GM06990 (cell line): ENCODE data around the gene PDGFA.
A peak's percentile ranks its signal among the peaks of the same experiment; 100 is the strongest.

Source experiments
- DNase-seq: peaks from one replicate; pipeline ENCODE4 v3.0.0-alpha.2; 2011; ENCODE audit not compliant: insufficient read length; ENCODE audit errors: extremely low read depth
- H3K27me3 ChIP-seq: replicated peaks from 2 replicates; pipeline ENCODE4 v1.6.0; 2011; ENCODE audit warnings: low read length; ENCODE audit not compliant: control insufficient read depth, insufficient read depth
- H3K36me3 ChIP-seq: 2 replicates; pipeline ENCODE4 v1.5.1; 2011; ENCODE audit warnings: low read length; ENCODE audit not compliant: control insufficient read depth, insufficient read depth
- H3K4me3 ChIP-seq: replicated peaks from 2 replicates; pipeline ENCODE4 v1.5.1; 2011; ENCODE audit warnings: low read depth, mild to moderate bottlenecking, control low read depth, low read length
- CTCF ChIP-seq: IDR thresholded peaks from 2 replicates; pipeline ENCODE4 v1.5.1; 2011; ENCODE audit warnings: low read length, control low read depth, mild to moderate bottlenecking, inconsistent platforms; ENCODE audit not compliant: insufficient read depth, poor library complexity, severe bottlenecking

PDGFA gene

GRCh38 chr7:492714-493065, 27.0 kb downstream of the PDGFA start:
- DNase-seq: no peak

DNA sequence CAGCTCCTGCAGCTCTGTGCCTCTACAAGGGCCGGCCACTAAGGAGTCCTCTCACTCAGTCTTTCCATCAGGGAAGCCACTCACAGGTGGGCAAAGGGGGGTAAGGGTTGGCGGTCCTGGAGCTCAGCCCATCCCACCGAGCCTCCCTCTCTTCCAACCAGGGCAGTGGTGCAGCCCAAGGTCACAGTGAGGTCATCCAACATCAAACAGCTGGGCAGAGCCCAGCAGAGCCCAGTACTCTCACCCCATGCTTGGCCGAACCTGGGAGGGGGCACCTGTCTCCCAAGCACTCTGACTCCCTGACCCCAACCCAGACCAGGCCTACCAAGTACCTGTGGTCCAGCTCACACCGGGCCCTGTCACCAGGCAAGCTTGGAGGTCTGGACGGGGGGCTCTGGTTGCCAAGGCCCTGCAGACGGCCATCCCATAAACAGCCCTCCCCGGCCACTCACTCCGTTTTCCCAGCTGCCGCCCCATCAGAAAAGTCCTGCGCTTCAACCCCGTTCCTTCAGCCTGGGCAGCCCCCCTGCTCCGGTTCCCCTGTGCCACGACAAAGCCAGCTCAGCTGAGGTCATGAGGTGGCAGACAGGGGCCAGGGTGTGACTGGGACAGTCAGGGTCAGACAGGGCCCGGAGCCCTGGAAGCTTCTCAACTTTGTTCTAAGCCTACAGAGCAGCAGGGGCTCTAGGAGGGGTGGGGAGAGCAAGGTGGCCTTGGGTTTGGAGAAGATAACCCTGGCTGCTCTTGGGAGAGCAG, 27.5 kb downstream of the PDGFA start:
- no peak for DNase-seq
- no peak overlapping the region for H3K4me3 ChIP-seq
- no peaks in the 10 kb centered on the region for H3K27me3 ChIP-seq
- TF ChIP-seq CTCF: no peak
- no peaks in the 10 kb centered on the region; the same call in 1 of the 2 replicates for H3K36me3 ChIP-seq

More at GRCh38 chr7:492714-493065, 27.0 kb downstream of the PDGFA start:
- H3K36me3 ChIP-seq: no peaks in the 10 kb centered on the region; the same call in 1 of the 2 replicates
- TF ChIP-seq CTCF: no peak
- no peak overlapping the region for H3K4me3 ChIP-seq
- no peaks in the 10 kb centered on the region for H3K27me3 ChIP-seq

DNA sequence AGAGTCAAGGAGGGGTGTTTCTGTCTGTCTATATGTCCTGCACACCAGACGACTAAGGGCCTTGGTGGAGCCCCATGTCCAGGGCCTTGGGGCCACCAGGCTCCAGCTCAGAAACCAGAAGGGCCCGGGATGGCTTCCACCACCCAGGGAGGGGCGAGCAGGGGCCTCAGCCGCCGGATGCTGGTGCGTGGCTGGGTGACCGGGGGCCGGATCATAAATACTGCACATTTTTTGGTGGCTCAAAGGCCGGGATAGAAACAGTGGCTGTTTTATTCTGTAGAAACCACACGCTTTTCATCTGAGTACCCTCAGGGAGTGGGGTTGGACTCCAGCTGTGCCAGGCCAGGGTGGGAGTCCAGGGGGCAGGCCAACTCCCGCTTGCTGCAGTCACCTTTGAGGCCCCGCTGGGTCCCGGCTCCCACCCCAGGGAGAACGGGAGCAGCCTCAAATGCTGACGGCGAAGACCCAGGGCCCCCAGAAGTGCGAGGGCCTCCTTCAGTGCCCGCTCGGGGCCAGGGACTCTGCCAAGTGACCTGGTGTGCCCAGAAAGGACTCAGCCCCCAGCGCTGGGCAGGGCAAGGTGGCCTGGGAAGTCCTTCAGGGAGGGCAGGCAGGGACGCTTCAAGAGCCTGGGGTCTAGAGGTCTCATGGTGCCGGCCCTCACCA, 28.2 kb downstream of the PDGFA start:
- no peak for DNase-seq
- no peaks in the 10 kb centered on the region; the same call in 1 of the 2 replicates for H3K36me3 ChIP-seq
- no peak overlapping the region for H3K4me3 ChIP-seq
- H3K27me3 ChIP-seq: no peaks in the 10 kb centered on the region
- no peak for TF ChIP-seq CTCF

- TF ChIP-seq CTCF: no peak
- peak; percentile 26 for DNase-seq
- H3K36me3 ChIP-seq: no peaks in the 10 kb centered on the region
- no peaks in the 10 kb centered on the region for H3K27me3 ChIP-seq
- H3K4me3 ChIP-seq: no peak overlapping the region
These were observed 29.0 kb downstream of the PDGFA start for GRCh38 chr7:490461-491291.

- Histone ChIP-seq H3K27me3 (no peaks in the 10 kb centered on the region), H3K4me3 (no peak overlapping the region), H3K36me3 (no peaks in the 10 kb centered on the region)
- DNase-seq: no peak
- no peak for TF ChIP-seq CTCF
These were observed 29.8 kb downstream of the PDGFA start for GRCh38 chr7:489876-490275.
